Measurements from ENCODE around the gene C4BPA.

GRCh38 chr1:207073906-207074820 is 29.9 kb upstream of the C4BPA start:
- no peak for TF ChIP-seq CTCF (IDR thresholded peaks at IDR 0.05)
- TF ChIP-seq POLR2AphosphoS5 (IDR thresholded peaks at IDR 0.05): no peak
